ENCODE measurements around the gene GNAI3. TPM values are rescaled to one million over a fixed set of nuclear protein-coding genes. Genes with fewer than 3 reads are reported as not detected.

Gene GNAI3
- total and polyA plus RNA-seq, 4 donors: 2.7 to 10.4 (median 6.5) TPM

GRCh38 chr1:109521002-109521951, 27.1 kb upstream of the GNAI3 start:
- DNase-seq (no peak), ATAC-seq (ENCODE audit: insufficient read depth, low FRiP score) (no peak)

GRCh38 chr1:109522026-109522425, 26.4 kb upstream of the GNAI3 start:
- Histone ChIP-seq H3K27me3 (ENCODE audit: control insufficient read depth in 3 of 3, insufficient read depth in 3 of 3, low read length in 2 of 3) (peaks cover 0 to 8% (median 0%) of the 10 kb centered on the region in 3 donors), H3K4me1 (ENCODE audit: control insufficient read depth in 5 of 5, insufficient read depth in 5 of 5, low read length in 5 of 5) (no peaks in the 10 kb centered on the region), H3K36me3 (ENCODE audit: control insufficient read depth in 4 of 4, insufficient read depth in 4 of 4, low read length in 4 of 4) (no peaks in the 10 kb centered on the region), H3K4me3 (no peak overlapping the region), H3K9ac (ENCODE audit: insufficient read depth in 1 of 2, low read length in 2 of 2) (no peak overlapping the region), H3K27ac (ENCODE audit: low read depth in 1 of 2, low read length in 1 of 2) (no peak overlapping the region), H3K9me3 (ENCODE audit: control insufficient read depth in 4 of 4, insufficient read depth in 3 of 4, low read length in 3 of 4) (no peaks in the 10 kb centered on the region)
- no peak for DNase-seq
- no peak for ATAC-seq (ENCODE audit: insufficient read depth, low FRiP score)
- WGBS, 2 donors: 87 to 94% methylated on average over 7 of the region's 7 CpGs
- TF ChIP-seq CTCF (IDR thresholded peaks at IDR 0.05; ENCODE audit: control extremely low read depth, extremely low read depth): no peak

More at GRCh38 chr1:109521002-109521951, 27.1 kb upstream of the GNAI3 start:
- Histone ChIP-seq H3K9ac (ENCODE audit: insufficient read depth in 1 of 2, low read length in 2 of 2) (no peak overlapping the region), H3K36me3 (ENCODE audit: control insufficient read depth in 4 of 4, insufficient read depth in 4 of 4, low read length in 4 of 4) (no peaks in the 10 kb centered on the region), H3K27ac (ENCODE audit: low read depth in 1 of 2, low read length in 1 of 2) (no peak overlapping the region), H3K27me3 (ENCODE audit: control insufficient read depth in 3 of 3, insufficient read depth in 3 of 3, low read length in 2 of 3) (peaks cover 0 to 8% (median 0%) of the 10 kb centered on the region in 3 donors), H3K4me3 (no peak overlapping the region), H3K4me1 (ENCODE audit: control insufficient read depth in 5 of 5, insufficient read depth in 5 of 5, low read length in 5 of 5) (no peaks in the 10 kb centered on the region), H3K9me3 (ENCODE audit: control insufficient read depth in 4 of 4, insufficient read depth in 3 of 4, low read length in 3 of 4) (no peaks in the 10 kb centered on the region)
- TF ChIP-seq CTCF (IDR thresholded peaks at IDR 0.05; ENCODE audit: control extremely low read depth, extremely low read depth): no peak
- WGBS, 2 donors: 82 to 89% methylated on average over 14 of the region's 14 CpGs

DNA sequence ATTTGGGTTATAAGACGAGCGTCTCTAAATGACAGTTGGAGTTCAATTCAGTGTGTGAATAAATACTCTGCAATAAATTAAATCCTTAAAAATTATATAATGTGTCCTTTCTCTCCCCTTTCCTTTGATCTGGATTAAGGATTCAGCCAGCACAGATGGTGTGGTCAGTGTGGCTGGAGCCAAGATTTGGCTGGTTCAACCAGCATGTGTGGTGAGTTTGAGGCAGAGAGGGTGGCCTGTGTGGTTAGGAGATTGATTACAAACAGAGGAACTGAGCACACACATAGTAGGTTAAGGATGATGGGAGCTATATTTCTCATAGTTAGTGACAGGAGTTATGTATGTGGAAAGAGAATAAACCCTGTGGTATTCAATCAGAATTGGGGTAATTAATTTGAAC, 24.7 kb upstream of the GNAI3 start:
- DNase-seq (no peak), ATAC-seq (ENCODE audit: insufficient read depth, low FRiP score) (no peak)
- Histone ChIP-seq H3K9me3 (ENCODE audit: control insufficient read depth in 4 of 4, insufficient read depth in 3 of 4, low read length in 3 of 4) (no peaks in the 10 kb centered on the region), H3K4me1 (ENCODE audit: control insufficient read depth in 5 of 5, insufficient read depth in 5 of 5, low read length in 5 of 5) (no peaks in the 10 kb centered on the region), H3K36me3 (ENCODE audit: control insufficient read depth in 4 of 4, insufficient read depth in 4 of 4, low read length in 4 of 4) (no peaks in the 10 kb centered on the region), H3K27me3 (ENCODE audit: control insufficient read depth in 3 of 3, insufficient read depth in 3 of 3, low read length in 2 of 3) (peaks cover 0 to 8% (median 0%) of the 10 kb centered on the region in 3 donors), H3K4me3 (no peak overlapping the region), H3K9ac (ENCODE audit: insufficient read depth in 1 of 2, low read length in 2 of 2) (no peak overlapping the region), H3K27ac (ENCODE audit: low read depth in 1 of 2, low read length in 1 of 2) (no peak overlapping the region)
- WGBS, 2 donors: 90 to 97% methylated on average over 2 of the region's 2 CpGs
- TF ChIP-seq CTCF (IDR thresholded peaks at IDR 0.05; ENCODE audit: control extremely low read depth, extremely low read depth): no peak

Data from lung (tissue), 12 donors.